ENCODE measurements around the gene MMAA.
"Not testable (repeated sequence)": the region's sequence is repeated elsewhere in the genome, so short reads cannot be mapped to it uniquely, and the experiment has no call there.

The MMAA gene

GRCh38 chr4:145618210-145618931, 814 bp upstream of the MMAA start:
- DNase-seq (ENCODE audit: low read depth in 1 of 2, low spot score in 1 of 2) = no peak
- TF ChIP-seq POLR2AphosphoS5 (IDR thresholded peaks at IDR 0.05; ENCODE audit: low read depth) (no peak), REST (IDR thresholded peaks at IDR 0.05; ENCODE audit: insufficient replicate concordance, low read depth) (no peak), SPI1 (IDR thresholded peaks at IDR 0.05; ENCODE audit: borderline replicate concordance, low read depth) (no peak), GABPA (IDR thresholded peaks at IDR 0.05; ENCODE audit: low read depth) (no peak), CTCF (IDR thresholded peaks at IDR 0.05; ENCODE audit: insufficient read depth, low read length) (no peak)
- peak overlapping the region; percentile 66 for H3K4me3 ChIP-seq (replicated peaks; ENCODE audit: insufficient read depth, low read length)
- peak overlapping the region; percentile 99 for H3K27ac ChIP-seq (replicated peaks)
- no peaks in the 10 kb centered on the region for H3K27me3 ChIP-seq (ENCODE audit: insufficient read depth, poor library complexity, severe bottlenecking)

- Histone ChIP-seq H3K27me3 (ENCODE audit: insufficient read depth, poor library complexity, severe bottlenecking) (no peaks in the 10 kb centered on the region), H3K4me3 (replicated peaks; ENCODE audit: insufficient read depth, low read length) (peak overlapping the region; percentile 66), H3K27ac (replicated peaks) (peak overlapping the region; percentile 99)
- TF ChIP-seq REST (IDR thresholded peaks at IDR 0.05; ENCODE audit: insufficient replicate concordance, low read depth) (no peak), GABPA (IDR thresholded peaks at IDR 0.05; ENCODE audit: low read depth) (no peak), CTCF (IDR thresholded peaks at IDR 0.05; ENCODE audit: insufficient read depth, low read length) (no peak), POLR2AphosphoS5 (IDR thresholded peaks at IDR 0.05; ENCODE audit: low read depth) (no peak), SPI1 (IDR thresholded peaks at IDR 0.05; ENCODE audit: borderline replicate concordance, low read depth) (no peak)
- DNase-seq (ENCODE audit: low read depth in 1 of 2, low spot score in 1 of 2) = peak; percentile 28 to 31
These were observed 433 bp downstream of the MMAA start for GRCh38 chr4:145619639-145619996.

- not testable (repeated sequence) for DNase-seq (ENCODE audit: low read depth in 1 of 2, low spot score in 1 of 2); H3K27me3 ChIP-seq (ENCODE audit: insufficient read depth, poor library complexity, severe bottlenecking); H3K27ac ChIP-seq (replicated peaks); H3K4me3 ChIP-seq (replicated peaks; ENCODE audit: insufficient read depth, low read length)
These were observed 2.9 kb downstream of the MMAA start for GRCh38 chr4:145622067-145622466.

GRCh38 chr4:145623831-145624230, 4.6 kb downstream of the MMAA start:
- TF ChIP-seq SPI1 (IDR thresholded peaks at IDR 0.05; ENCODE audit: borderline replicate concordance, low read depth) (no peak), REST (IDR thresholded peaks at IDR 0.05; ENCODE audit: insufficient replicate concordance, low read depth) (no peak), POLR2AphosphoS5 (IDR thresholded peaks at IDR 0.05; ENCODE audit: low read depth) (no peak), GABPA (IDR thresholded peaks at IDR 0.05; ENCODE audit: low read depth) (no peak), CTCF (IDR thresholded peaks at IDR 0.05; ENCODE audit: insufficient read depth, low read length) (no peak)
- no peak overlapping the region for H3K4me3 ChIP-seq (replicated peaks; ENCODE audit: insufficient read depth, low read length)
- no peaks in the 10 kb centered on the region for H3K27me3 ChIP-seq (ENCODE audit: insufficient read depth, poor library complexity, severe bottlenecking)
- no peak overlapping the region for H3K27ac ChIP-seq (replicated peaks)
- DNase-seq (ENCODE audit: low read depth in 1 of 2, low spot score in 1 of 2) = no peak
